ENCODE measurements around the gene SPTBN4.

GRCh38 chr19:40570313-40571004 is 103.7 kb downstream of the SPTBN4 start:
- TF ChIP-seq CTCF (conservative IDR thresholded peaks at IDR 0.05; ENCODE audit: low read depth, low read length) (no peak), NFE2L2 (IDR thresholded peaks at IDR 0.05; ENCODE audit: low read depth, low read length) (0 out of 2 replicates have a peak, but pooled peaks have one; percentile 2), POLR2A (IDR thresholded peaks at IDR 0.05; ENCODE audit: low read depth, low read length) (peak; percentile 76), RAD21 (IDR thresholded peaks at IDR 0.05; ENCODE audit: low read length) (no peak), MXI1 (IDR thresholded peaks at IDR 0.05; ENCODE audit: borderline replicate concordance, low read depth, low read length) (peak; percentile 33; the same call in 1 of the 2 replicates), MAZ (IDR thresholded peaks at IDR 0.05; ENCODE audit: borderline replicate concordance, low read depth, low read length) (peak; percentile 95), CHD1 (IDR thresholded peaks at IDR 0.05; ENCODE audit: low read depth, low read length) (peak; percentile 69; the same call in 1 of the 2 replicates)
